Measurements from ENCODE around the gene CEP162.
"Not testable (repeated sequence)": the region's sequence is repeated elsewhere in the genome, so short reads cannot be mapped to it uniquely, and the experiment has no call there.

GRCh38 chr6:84133385-84133784 lies 94.1 kb downstream of the CEP162 start:
- TF ChIP-seq CTCF (conservative IDR thresholded peaks at IDR 0.05; ENCODE audit: low read length); EZH2phosphoT487 (IDR thresholded peaks at IDR 0.05; ENCODE audit: borderline replicate concordance): not testable (repeated sequence)
